ENCODE data around the gene CNOT11.

The CNOT11 gene

GRCh38 chr2:101252408-101253012 is at the start of gene CNOT11:
CNOT11 (plus strand) TSS chr2:101252886; CDS start chr2:101252965, 79 bp downstream.
- peaks cover 39% of the 10 kb centered on the region for H3K79me2 ChIP-seq (ENCODE audit: low read length)
- no peaks in the 10 kb centered on the region for H3K27me3 ChIP-seq (ENCODE audit: low read depth, low read length)
- peak within 1 kb of the TSS; percentile 93 for H3K9ac ChIP-seq (ENCODE audit: low read length)
- no peaks in the 10 kb centered on the region for H3K9me3 ChIP-seq (ENCODE audit: insufficient read depth, low read length)
- peak within 1 kb of the TSS; percentile 95 for H3K4me2 ChIP-seq (ENCODE audit: low read length)
- peaks cover 18% of the 10 kb centered on the region for H3K4me1 ChIP-seq (ENCODE audit: low read length)
- TF ChIP-seq EZH2phosphoT487 (IDR thresholded peaks at IDR 0.05; ENCODE audit: low read depth): no peak
- TF ChIP-seq, protein P1, sequence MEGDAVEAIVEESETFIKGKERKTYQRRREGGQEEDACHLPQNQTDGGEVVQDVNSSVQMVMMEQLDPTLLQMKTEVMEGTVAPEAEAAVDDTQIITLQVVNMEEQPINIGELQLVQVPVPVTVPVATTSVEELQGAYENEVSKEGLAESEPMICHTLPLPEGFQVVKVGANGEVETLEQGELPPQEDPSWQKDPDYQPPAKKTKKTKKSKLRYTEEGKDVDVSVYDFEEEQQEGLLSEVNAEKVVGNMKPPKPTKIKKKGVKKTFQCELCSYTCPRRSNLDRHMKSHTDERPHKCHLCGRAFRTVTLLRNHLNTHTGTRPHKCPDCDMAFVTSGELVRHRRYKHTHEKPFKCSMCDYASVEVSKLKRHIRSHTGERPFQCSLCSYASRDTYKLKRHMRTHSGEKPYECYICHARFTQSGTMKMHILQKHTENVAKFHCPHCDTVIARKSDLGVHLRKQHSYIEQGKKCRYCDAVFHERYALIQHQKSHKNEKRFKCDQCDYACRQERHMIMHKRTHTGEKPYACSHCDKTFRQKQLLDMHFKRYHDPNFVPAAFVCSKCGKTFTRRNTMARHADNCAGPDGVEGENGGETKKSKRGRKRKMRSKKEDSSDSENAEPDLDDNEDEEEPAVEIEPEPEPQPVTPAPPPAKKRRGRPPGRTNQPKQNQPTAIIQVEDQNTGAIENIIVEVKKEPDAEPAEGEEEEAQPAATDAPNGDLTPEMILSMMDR (IDR thresholded peaks at IDR 0.05; ENCODE audit: low read depth, low read length): no peak
- peaks cover 12% of the 10 kb centered on the region for H3K36me3 ChIP-seq (replicated peaks; ENCODE audit: low read depth, low read length)
- peak within 1 kb of the TSS; percentile 70 for H3K27ac ChIP-seq (ENCODE audit: low read length)
- H3K4me3 ChIP-seq (ENCODE audit: low read length): peak within 1 kb of the TSS; percentile 93
- H2AFZ ChIP-seq (ENCODE audit: low read depth, low read length): peak within 1 kb of the TSS; percentile 78; the same call in 1 of the 2 replicates
- peaks cover 26% of the 10 kb centered on the region for H4K20me1 ChIP-seq (ENCODE audit: insufficient read depth, low read length)

GRCh38 chr2:101204400-101205115 is 48.1 kb upstream of the CNOT11 start:
- H2AFZ ChIP-seq (ENCODE audit: low read depth, low read length): no peak overlapping the region
- no peaks in the 10 kb centered on the region for H4K20me1 ChIP-seq (ENCODE audit: insufficient read depth, low read length)
- peaks cover 4% of the 10 kb centered on the region for H3K27me3 ChIP-seq (ENCODE audit: low read depth, low read length)
- no peak overlapping the region for H3K9ac ChIP-seq (ENCODE audit: low read length)
- H3K4me3 ChIP-seq (ENCODE audit: low read length): no peak overlapping the region
- no peaks in the 10 kb centered on the region for H3K36me3 ChIP-seq (replicated peaks; ENCODE audit: low read depth, low read length)
- TF ChIP-seq, protein P1 (IDR thresholded peaks at IDR 0.05; ENCODE audit: low read depth, low read length): no peak
- no peak for TF ChIP-seq EZH2phosphoT487 (IDR thresholded peaks at IDR 0.05; ENCODE audit: low read depth)
- no peaks in the 10 kb centered on the region for H3K9me3 ChIP-seq (ENCODE audit: insufficient read depth, low read length)
- H3K27ac ChIP-seq (ENCODE audit: low read length): no peak overlapping the region
- no peaks in the 10 kb centered on the region for H3K4me1 ChIP-seq (ENCODE audit: low read length)
- no peaks in the 10 kb centered on the region for H3K79me2 ChIP-seq (ENCODE audit: low read length)
- no peak overlapping the region for H3K4me2 ChIP-seq (ENCODE audit: low read length)

GRCh38 chr2:101205521-101206479 is 46.9 kb upstream of the CNOT11 start:
- TF ChIP-seq, protein P1 (IDR thresholded peaks at IDR 0.05; ENCODE audit: low read depth, low read length): peak; percentile 60
- TF ChIP-seq EZH2phosphoT487 (IDR thresholded peaks at IDR 0.05; ENCODE audit: low read depth): no peak

More at GRCh38 chr2:101205521-101206479, 46.9 kb upstream of the CNOT11 start:
- H3K27ac ChIP-seq (ENCODE audit: low read length): no peak overlapping the region
- peaks cover 4% of the 10 kb centered on the region for H3K27me3 ChIP-seq (ENCODE audit: low read depth, low read length)
- H2AFZ ChIP-seq (ENCODE audit: low read depth, low read length): peak overlapping the region; percentile 69; the same call in 1 of the 2 replicates
- no peaks in the 10 kb centered on the region for H3K9me3 ChIP-seq (ENCODE audit: insufficient read depth, low read length)
- no peaks in the 10 kb centered on the region for H3K36me3 ChIP-seq (replicated peaks; ENCODE audit: low read depth, low read length)
- H3K9ac ChIP-seq (ENCODE audit: low read length): no peak overlapping the region
- no peaks in the 10 kb centered on the region for H4K20me1 ChIP-seq (ENCODE audit: insufficient read depth, low read length)
- H3K4me3 ChIP-seq (ENCODE audit: low read length): peak overlapping the region; percentile 56; the same call in 1 of the 2 replicates
- H3K4me1 ChIP-seq (ENCODE audit: low read length): no peaks in the 10 kb centered on the region
- H3K79me2 ChIP-seq (ENCODE audit: low read length): no peaks in the 10 kb centered on the region
- peak overlapping the region; percentile 57 for H3K4me2 ChIP-seq (ENCODE audit: low read length)
